Breast epithelium (tissue), 4 donors: ENCODE measurements around the gene TRPT1. TPM values are rescaled to one million over a fixed set of nuclear protein-coding genes. Genes with fewer than 3 reads are reported as not detected.

Source experiments
- DNase-seq, 2 donors: peaks; one replicate each; pipeline ENCODE4 v3.0.0-alpha.2; 2019; ENCODE audit warnings: low spot score in 2 of 2
- H3K27ac ChIP-seq, 2 donors: fragments of 200-600 bp; sonication (generic) in 1 of 2; one replicate each; pipeline ENCODE4 v1.5.1; 2016 to 2019; ENCODE audit warnings: mild to moderate bottlenecking in 1 of 2
- H3K27me3 ChIP-seq, 2 donors: fragments of 200-600 bp; sonication (generic) in 1 of 2; one replicate each; pipeline versions ENCODE4 v1.5.1 to v1.6.0; 2017 to 2019; ENCODE audit warnings: control low read depth in 1 of 2, mild to moderate bottlenecking in 1 of 2
- H3K36me3 ChIP-seq: fragments of 200-600 bp; one replicate; pipeline ENCODE4 v1.5.1; 2019
- H3K4me1 ChIP-seq, 2 donors: fragments of 200-600 bp; sonication (generic); one replicate each; pipeline ENCODE4 v1.5.1; 2016 to 2019; ENCODE audit warnings: control low read depth in 1 of 2
- H3K4me3 ChIP-seq, 3 donors: fragments of 200-600 bp; sonication (generic); 1 replicate in 2 of 3; 2 replicates in 1 of 3; pipeline ENCODE4 v1.5.1; 2016 to 2019; ENCODE audit warnings: mild to moderate bottlenecking in 3 of 3, moderate library complexity in 2 of 3
- H3K9me3 ChIP-seq, 2 donors: fragments of 200-600 bp; sonication (generic) in 1 of 2; one replicate each; pipeline ENCODE4 v1.5.1; 2016 to 2019; ENCODE audit warnings: control low read depth in 1 of 2
- CTCF ChIP-seq, 3 donors: fragments of 450-650 bp; IDR thresholded peaks; one replicate each; pipeline ENCODE4 v1.5.1; 2016 to 2017; ENCODE audit warnings: antibody characterized with exemption in 3 of 3, mild to moderate bottlenecking in 3 of 3, moderate library complexity in 3 of 3
- POLR2A ChIP-seq: fragments of 450-650 bp; IDR thresholded peaks from one replicate; pipeline ENCODE4 v1.6.1; 2016; ENCODE audit warnings: antibody characterized with exemption, mild to moderate bottlenecking, moderate library complexity
- POLR2AphosphoS5 ChIP-seq, 3 donors: sonication (generic); formaldehyde crosslinking; IDR thresholded peaks; one replicate each; pipeline ENCODE4 v1.6.1; 2017; ENCODE audit warnings: antibody characterized with exemption in 3 of 3
- intact Hi-C: fragments of 100-400 bp; cut with DNase I; formaldehyde crosslinking; loops from one replicate; pipeline ENCODE4 v1.15.1; 2023; ENCODE audit warnings: low total_unique reads
- total RNA-seq, 3 donors: library from RNA; depleted of rRNA; stranded (reverse); fragments of >200 nt; gene quantifications; one replicate each; pipeline ENCODE4 v1.1.0, GENCODE V29; 2016

Gene TRPT1
- total RNA-seq, 3 donors from 2014 or later: 42.9 to 54.1 (median 51.1) TPM

GRCh38 chr11:64202992-64203391 lies 23.0 kb downstream of the TRPT1 start:
- H3K9me3 ChIP-seq: no peaks in the 10 kb centered on the region
- intact Hi-C loops: no loop called here
- TF ChIP-seq CTCF (IDR thresholded peaks at IDR 0.05) (no peak), POLR2AphosphoS5 (IDR thresholded peaks at IDR 0.05) (no peak), POLR2A (no peak)
- no peak overlapping the region for H3K27ac ChIP-seq
- DNase-seq: no peak
- H3K36me3 ChIP-seq: peaks cover 6% of the 10 kb centered on the region
- H3K4me1 ChIP-seq: peaks cover 0 to 8% of the 10 kb centered on the region in 2 donors
- no peaks in the 10 kb centered on the region for H3K27me3 ChIP-seq
- H3K4me3 ChIP-seq: no peak overlapping the region

- Histone ChIP-seq H3K36me3 (peaks cover 6% of the 10 kb centered on the region), H3K9me3 (no peaks in the 10 kb centered on the region), H3K27ac (no peak overlapping the region), H3K27me3 (no peaks in the 10 kb centered on the region), H3K4me3 (no peak overlapping the region), H3K4me1 (peaks cover 0 to 8% of the 10 kb centered on the region in 2 donors)
- DNase-seq: no peak
- intact Hi-C loops: no loop called here
- TF ChIP-seq POLR2A: no peak
Observed at GRCh38 chr11:64201543-64201942, 24.4 kb downstream of the TRPT1 start.

GRCh38 chr11:64198511-64198910 lies 27.5 kb downstream of the TRPT1 start:
- no peak overlapping the region for H3K27ac ChIP-seq
- no peak for DNase-seq
- no peaks in the 10 kb centered on the region for H3K4me1 ChIP-seq
- intact Hi-C loops: loop anchor here (5.0 kb wide), 2 partner anchors 279 to 1646 kb away; no protein-coding TSS in a partner anchor
- TF ChIP-seq POLR2AphosphoS5 (IDR thresholded peaks at IDR 0.05) (no peak), CTCF (IDR thresholded peaks at IDR 0.05) (no peak), POLR2A (no peak)
- H3K36me3 ChIP-seq: peaks cover 7% of the 10 kb centered on the region
- no peak overlapping the region for H3K4me3 ChIP-seq
- H3K27me3 ChIP-seq: no peaks in the 10 kb centered on the region
- H3K9me3 ChIP-seq: no peaks in the 10 kb centered on the region

GRCh38 chr11:64196626-64197025 lies 29.4 kb downstream of the TRPT1 start:
- TF ChIP-seq CTCF (IDR thresholded peaks at IDR 0.05): no peak
- TF ChIP-seq POLR2A: no peak
- no peak for TF ChIP-seq POLR2AphosphoS5 (IDR thresholded peaks at IDR 0.05)
- H3K27me3 ChIP-seq: no peaks in the 10 kb centered on the region
- no peaks in the 10 kb centered on the region for H3K9me3 ChIP-seq
- no peak overlapping the region for H3K4me3 ChIP-seq
- H3K36me3 ChIP-seq: peaks cover 7% of the 10 kb centered on the region
- H3K4me1 ChIP-seq: no peaks in the 10 kb centered on the region
- intact Hi-C loops: loop anchor here (5.0 kb wide), 2 partner anchors 281 to 1644 kb away; no protein-coding TSS in a partner anchor
- no peak overlapping the region for H3K27ac ChIP-seq
- no peak for DNase-seq

- DNase-seq: no peak
- Histone ChIP-seq H3K27ac (no peak overlapping the region), H3K9me3 (no peaks in the 10 kb centered on the region), H3K4me3 (no peak overlapping the region), H3K27me3 (no peaks in the 10 kb centered on the region), H3K4me1 (no peaks in the 10 kb centered on the region), H3K36me3 (peaks cover 7% of the 10 kb centered on the region)
- intact Hi-C loops: no loop called here
- TF ChIP-seq CTCF (IDR thresholded peaks at IDR 0.05) (no peak), POLR2A (no peak), POLR2AphosphoS5 (IDR thresholded peaks at IDR 0.05) (no peak)
Observed at GRCh38 chr11:64192434-64192833, 33.6 kb downstream of the TRPT1 start.
